Testis (tissue), 2 donors: Measurements from ENCODE around the gene CLEC2D.

Experiments
- CTCF ChIP-seq, 3 experiments: fragments of 450-650 bp in 2 of 3; fragments of 200-600 bp in 1 of 3; sonication (generic) in 1 of 3; IDR thresholded peaks; one replicate each; pipeline ENCODE4 v1.5.1; 2016 to 2019; ENCODE audit warnings: antibody characterized with exemption in 3 of 3, mild to moderate bottlenecking in 2 of 3, moderate library complexity in 1 of 3
- POLR2A ChIP-seq: fragments of 450-650 bp; IDR thresholded peaks from one replicate; pipeline ENCODE4 v1.6.1; 2017; ENCODE audit warnings: antibody characterized with exemption, mild to moderate bottlenecking, moderate library complexity

GRCh38 chr12:9626821-9627220 lies 42.7 kb upstream of the CLEC2D start:
- no peak for TF ChIP-seq POLR2A
- TF ChIP-seq CTCF (IDR thresholded peaks at IDR 0.05): no peak
